Spleen (tissue), 11 donors: ENCODE measurements around the gene COLEC12. TPM values are rescaled to one million over a fixed set of nuclear protein-coding genes. Genes with fewer than 3 reads are reported as not detected.

Source experiments
- DNase-seq: peaks from one replicate; pipeline ENCODE4 v3.0.0-alpha.2; 2020
- H3K27ac ChIP-seq, 8 donors: fragments of 200-600 bp; sonication (generic) in 7 of 8; 1 replicate in 4 of 8; 2 replicates in 4 of 8; pipeline versions ENCODE4 v1.5.0 to v1.8.0; 2016 to 2021; ENCODE audit warnings: inconsistent platforms in 4 of 8, mild to moderate bottlenecking in 4 of 8, moderate library complexity in 1 of 8
- H3K27me3 ChIP-seq, 7 donors: fragments of 200-600 bp; sonication (generic) in 6 of 7; replicated peaks in 1 of 7; 1 replicate in 4 of 7; 2 replicates in 3 of 7; pipeline versions ENCODE4 v1.5.0 to v1.8.0; 2016 to 2021; ENCODE audit warnings: inconsistent platforms in 3 of 7, mild to moderate bottlenecking in 1 of 7
- H3K36me3 ChIP-seq, 6 donors: fragments of 200-600 bp; sonication (generic) in 5 of 6; 1 replicate in 4 of 6; 2 replicates in 2 of 6; pipeline versions ENCODE4 v1.5.0 to v1.8.0; 2016 to 2021; ENCODE audit warnings: inconsistent platforms in 2 of 6
- H3K4me1 ChIP-seq, 6 donors: fragments of 200-600 bp; sonication (generic) in 5 of 6; 1 replicate in 3 of 6; 2 replicates in 3 of 6; pipeline versions ENCODE4 v1.5.0 to v1.8.0; 2016 to 2021; ENCODE audit warnings: inconsistent platforms in 3 of 6
- H3K4me3 ChIP-seq, 8 donors: fragments of 200-600 bp; sonication (generic) in 7 of 8; 1 replicate in 4 of 8; 2 replicates in 4 of 8; pipeline versions ENCODE4 v1.5.0 to v1.8.0; 2016 to 2021; ENCODE audit warnings: inconsistent platforms in 4 of 8, mild to moderate bottlenecking in 4 of 8, moderate library complexity in 2 of 8
- H3K9me3 ChIP-seq, 8 donors: fragments of 200-600 bp; sonication (generic) in 7 of 8; 1 replicate in 4 of 8; 2 replicates in 4 of 8; pipeline versions ENCODE4 v1.5.0 to v1.8.0; 2016 to 2021; ENCODE audit warnings: inconsistent platforms in 4 of 8
- POLR2A ChIP-seq, 3 donors: fragments of 450-650 bp; IDR thresholded peaks; one replicate each; pipeline ENCODE4 v1.5.1; 2017; ENCODE audit warnings: antibody characterized with exemption in 3 of 3, mild to moderate bottlenecking in 1 of 3
- POLR2AphosphoS5 ChIP-seq, 3 donors: sonication (generic); formaldehyde crosslinking; IDR thresholded peaks; one replicate each; pipeline ENCODE4 v1.5.1; 2017; ENCODE audit warnings: antibody characterized with exemption in 3 of 3
- WGBS, 5 donors: extraction: QIAGEN DNeasy Blood & Tissue Kit in 3 of 5; methylation state at CpG; one replicate each; pipeline versions ENCODE4 v1.1.5 to v1.1.7; 2013 to 2018; 5-methylcytosine and 5-hydroxymethylcytosine counted together
- intact Hi-C: fragments of 100-400 bp; cut with DNase I; formaldehyde crosslinking; loops from one replicate; pipeline ENCODE4 v1.15.0; 2023; ENCODE audit warnings: low total_unique reads
- polyA plus RNA-seq, 3 donors: library from polyadenylated mRNA; stranded (reverse); fragments of 200-250 nt; gene quantifications; one replicate each; pipeline ENCODE4 v1.2.1, GENCODE V29; 2013
- total RNA-seq, 7 donors: library from RNA; depleted of rRNA in 3 of 7; stranded (reverse); fragments of >200 nt in 3 of 7; fragmentation: NEBNext Ultra II Directional in 4 of 7; extraction: Animal tissue kit (Norgen Biotek cat#: 25700) in 4 of 7; gene quantifications; one replicate each; pipeline versions ENCODE4 v1.1.0 to v1.2.1, GENCODE V29; 2016 to 2021
- TF ChIP-seq, protein P1 (sequence below), 11 experiments: fragments of 200-600 bp in 7 of 11; fragments of 450-650 bp in 4 of 11; sonication (generic) in 4 of 11; IDR thresholded peaks in 8 of 11; conservative IDR thresholded peaks in 3 of 11; 1 replicate in 7 of 11; 2 replicates in 4 of 11; pipeline versions ENCODE4 v1.4.0 to v1.8.0; 2016 to 2021; ENCODE audit warnings: antibody characterized with exemption in 11 of 11, inconsistent platforms in 4 of 11, mild to moderate bottlenecking in 1 of 11
- donor health status: healthy with polysubstance abuse.
- donor health status: DM: no; HTN: no; CAD: no; lungs with moderate emphysema.
- donor health status: DM: no; HTN: no; CAD: no.
- donor health status: Bipolar disorder and iron deficiency.
- donor health status: healthy.
- donor health status: DM: no; HTN: no; CAD: no.
- donor health status: DM: yes; HTN: yes; CAD: no.

Gene COLEC12
- total and polyA plus RNA-seq, 10 donors, result 0.13 to 4.5 (median 1.0) TPM

DNA sequence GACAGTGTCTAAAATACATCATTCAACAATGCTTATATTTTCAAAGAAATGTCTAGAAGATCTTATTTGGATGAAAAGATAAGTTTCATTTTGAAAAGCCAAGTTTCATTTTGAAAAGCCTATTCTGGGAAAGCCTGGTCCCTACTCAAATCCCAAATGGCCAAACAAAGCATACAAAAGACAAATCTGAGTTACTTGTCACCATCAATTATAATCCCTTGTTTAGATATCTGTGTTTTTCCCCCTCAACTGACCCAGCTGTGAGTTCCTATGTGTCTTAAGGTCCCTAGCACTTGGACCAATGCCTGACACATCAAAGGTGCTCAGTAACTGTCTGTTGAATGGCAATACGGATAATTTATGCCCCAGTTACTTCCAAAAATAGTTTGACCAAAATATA lies 180.3 kb downstream of the COLEC12 start:
- H3K27me3 ChIP-seq, result no peaks in the 10 kb centered on the region
- TF ChIP-seq POLR2A (IDR thresholded peaks at IDR 0.05), result no peak
- TF ChIP-seq, protein P1, sequence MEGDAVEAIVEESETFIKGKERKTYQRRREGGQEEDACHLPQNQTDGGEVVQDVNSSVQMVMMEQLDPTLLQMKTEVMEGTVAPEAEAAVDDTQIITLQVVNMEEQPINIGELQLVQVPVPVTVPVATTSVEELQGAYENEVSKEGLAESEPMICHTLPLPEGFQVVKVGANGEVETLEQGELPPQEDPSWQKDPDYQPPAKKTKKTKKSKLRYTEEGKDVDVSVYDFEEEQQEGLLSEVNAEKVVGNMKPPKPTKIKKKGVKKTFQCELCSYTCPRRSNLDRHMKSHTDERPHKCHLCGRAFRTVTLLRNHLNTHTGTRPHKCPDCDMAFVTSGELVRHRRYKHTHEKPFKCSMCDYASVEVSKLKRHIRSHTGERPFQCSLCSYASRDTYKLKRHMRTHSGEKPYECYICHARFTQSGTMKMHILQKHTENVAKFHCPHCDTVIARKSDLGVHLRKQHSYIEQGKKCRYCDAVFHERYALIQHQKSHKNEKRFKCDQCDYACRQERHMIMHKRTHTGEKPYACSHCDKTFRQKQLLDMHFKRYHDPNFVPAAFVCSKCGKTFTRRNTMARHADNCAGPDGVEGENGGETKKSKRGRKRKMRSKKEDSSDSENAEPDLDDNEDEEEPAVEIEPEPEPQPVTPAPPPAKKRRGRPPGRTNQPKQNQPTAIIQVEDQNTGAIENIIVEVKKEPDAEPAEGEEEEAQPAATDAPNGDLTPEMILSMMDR (IDR thresholded peaks at IDR 0.05 in 8 of 11, conservative IDR thresholded peaks at IDR 0.05 in 3 of 11), result no peak
- no peak for TF ChIP-seq POLR2AphosphoS5 (IDR thresholded peaks at IDR 0.05)
- no peak for DNase-seq
- 37 to 71% (median 48%) methylated on average over 1 of the region's 1 CpG for WGBS, 5 donors
- peaks cover 0 to 14% (median 6%) of the 10 kb centered on the region in 6 donors for H3K4me1 ChIP-seq
- no peaks in the 10 kb centered on the region for H3K36me3 ChIP-seq
- H3K27ac ChIP-seq, result no peak overlapping the region
- H3K9me3 ChIP-seq, result no peaks in the 10 kb centered on the region
- intact Hi-C loops, result no loop called here
- no peak overlapping the region for H3K4me3 ChIP-seq

DNA sequence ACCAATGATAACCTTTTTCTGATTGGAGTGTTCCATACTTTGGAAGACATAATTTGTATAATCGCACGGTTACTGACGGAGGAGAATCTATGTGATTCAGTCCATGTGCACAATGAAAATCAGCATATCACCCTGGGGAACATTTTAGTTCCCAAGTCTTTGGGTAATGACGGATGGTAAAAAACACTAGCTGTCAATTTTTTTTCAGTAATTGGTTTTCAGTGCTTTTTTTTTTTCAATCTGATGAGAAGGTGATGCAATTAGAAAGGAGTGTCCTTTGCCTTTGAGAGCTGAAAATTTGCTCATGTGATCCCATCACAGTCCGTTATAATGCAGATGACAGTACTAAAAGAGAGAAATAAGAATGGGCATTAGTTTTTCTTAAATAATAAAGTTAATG lies 180.8 kb downstream of the COLEC12 start:
- Histone ChIP-seq H3K27ac (no peak overlapping the region), H3K36me3 (no peaks in the 10 kb centered on the region), H3K27me3 (no peaks in the 10 kb centered on the region), H3K4me1 (peaks cover 0 to 14% (median 6%) of the 10 kb centered on the region in 6 donors), H3K9me3 (no peaks in the 10 kb centered on the region), H3K4me3 (no peak overlapping the region)
- DNase-seq, result no peak
- no peak for TF ChIP-seq POLR2AphosphoS5 (IDR thresholded peaks at IDR 0.05)
- TF ChIP-seq POLR2A (IDR thresholded peaks at IDR 0.05), result no peak
- TF ChIP-seq, protein P1 (IDR thresholded peaks at IDR 0.05 in 8 of 11, conservative IDR thresholded peaks at IDR 0.05 in 3 of 11), result no peak
- 90 to 96% (median 95%) methylated on average over 5 of the region's 5 CpGs for WGBS, 5 donors
- intact Hi-C loops, result no loop called here

DNA sequence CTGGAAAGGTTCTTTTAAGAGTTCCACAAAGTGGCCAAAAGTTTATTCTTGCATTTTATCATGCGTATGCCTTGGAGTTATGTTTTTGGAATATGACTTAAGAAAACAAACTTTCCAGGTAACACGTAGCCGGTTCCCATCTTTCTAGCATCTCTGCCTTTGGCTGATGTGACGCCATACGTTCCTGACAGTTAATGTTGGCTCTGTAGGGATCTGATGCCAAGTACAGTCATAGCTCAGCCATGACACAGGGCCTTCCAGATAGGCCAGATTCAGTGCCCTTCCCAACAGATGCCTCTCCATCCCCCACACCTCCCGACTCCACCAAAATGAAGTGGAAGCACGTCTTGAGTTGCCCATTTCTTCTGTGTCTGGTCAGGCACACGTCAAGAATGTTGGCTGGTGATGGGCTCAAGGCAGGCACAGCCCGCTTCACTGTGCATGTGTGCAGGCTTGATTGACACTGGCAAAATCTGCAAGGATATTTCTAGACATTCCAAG lies 181.7 kb downstream of the COLEC12 start:
- no peak for DNase-seq
- Histone ChIP-seq H3K27ac (no peak overlapping the region), H3K4me3 (no peak overlapping the region), H3K27me3 (no peaks in the 10 kb centered on the region), H3K36me3 (no peaks in the 10 kb centered on the region), H3K9me3 (no peaks in the 10 kb centered on the region), H3K4me1 (peaks cover 0 to 14% (median 6%) of the 10 kb centered on the region in 6 donors)
- intact Hi-C loops, result no loop called here
- 84 to 90% (median 88%) methylated on average over 9 of the region's 9 CpGs for WGBS, 5 donors
- TF ChIP-seq POLR2A (IDR thresholded peaks at IDR 0.05) (no peak), POLR2AphosphoS5 (IDR thresholded peaks at IDR 0.05) (no peak)
- TF ChIP-seq, protein P1 (IDR thresholded peaks at IDR 0.05 in 8 of 11, conservative IDR thresholded peaks at IDR 0.05 in 3 of 11), result no peak

DNA sequence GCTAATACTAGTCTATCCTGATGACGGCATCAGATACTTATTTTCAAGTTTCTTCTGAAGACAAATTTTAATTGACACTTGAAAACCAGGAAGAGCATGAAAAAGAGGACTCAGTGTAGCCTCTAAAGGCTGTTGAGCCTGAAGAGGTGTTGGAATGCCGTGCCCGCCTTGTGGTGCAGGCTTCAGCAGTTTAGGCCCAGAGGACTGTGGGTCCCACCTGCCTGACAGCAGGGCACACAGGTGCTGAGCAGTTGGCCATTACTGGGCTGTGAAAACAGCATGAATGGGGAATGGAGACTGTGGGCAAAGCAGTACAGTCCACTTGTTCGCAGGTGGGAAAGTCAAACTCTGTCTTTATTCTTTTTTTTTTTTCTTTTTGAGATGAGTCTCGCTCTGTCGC lies 182.9 kb downstream of the COLEC12 start:
- no peak for DNase-seq
- TF ChIP-seq, protein P1 (IDR thresholded peaks at IDR 0.05 in 8 of 11, conservative IDR thresholded peaks at IDR 0.05 in 3 of 11), result no peak
- TF ChIP-seq POLR2A (IDR thresholded peaks at IDR 0.05), result no peak
- no peak for TF ChIP-seq POLR2AphosphoS5 (IDR thresholded peaks at IDR 0.05)
- no peak overlapping the region for H3K4me3 ChIP-seq
- H3K4me1 ChIP-seq, result peaks cover 0 to 6% (median 4%) of the 10 kb centered on the region in 6 donors
- no peaks in the 10 kb centered on the region for H3K27me3 ChIP-seq
- H3K9me3 ChIP-seq, result no peaks in the 10 kb centered on the region
- WGBS, 5 donors, result 93 to 97% (median 95%) methylated on average over 4 to 6 of the region's 6 CpGs
- no peak overlapping the region for H3K27ac ChIP-seq
- intact Hi-C loops, result no loop called here
- no peaks in the 10 kb centered on the region for H3K36me3 ChIP-seq
